Measurements from ENCODE around the gene CD4. TPM values are rescaled to one million over a fixed set of nuclear protein-coding genes. Genes with fewer than 3 reads are reported as not detected.

Gene CD4
- total RNA-seq, 4 donors from 2014 or later = 3.5 to 8.1 (median 3.9) TPM

DNA sequence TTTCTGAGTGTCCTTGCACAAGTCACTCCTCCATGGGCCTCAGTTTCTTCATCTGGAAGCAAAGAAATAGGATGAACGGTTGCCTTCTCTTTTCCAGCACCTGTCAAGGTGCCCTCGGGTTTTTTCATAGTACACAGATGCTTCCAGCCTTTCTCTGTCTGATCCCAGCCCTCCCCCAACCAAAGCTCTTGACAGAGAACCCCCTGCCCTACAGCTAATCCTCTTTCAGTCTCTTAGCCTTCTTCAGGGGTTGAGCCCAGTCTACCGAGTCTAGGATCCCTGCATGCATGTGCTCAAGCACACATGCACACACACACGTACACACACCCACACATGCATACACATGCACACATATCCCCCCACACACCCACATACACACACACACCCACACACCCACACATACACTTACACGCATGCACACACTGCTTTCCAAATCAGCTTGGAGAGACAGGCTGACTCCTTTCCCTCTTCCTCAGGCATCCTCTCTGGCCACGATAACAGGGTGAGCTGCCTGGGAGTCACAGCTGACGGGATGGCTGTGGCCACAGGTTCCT, 57.1 kb downstream of the CD4 start:
- intact Hi-C loops (cut with DNase I) = no loop called here
- no peaks in the 10 kb centered on the region for H3K9me3 ChIP-seq
- H3K4me3 ChIP-seq (replicated peaks in 1 of 3) = no peak overlapping the region
- H3K27ac ChIP-seq = no peak overlapping the region
- H3K36me3 ChIP-seq = no peaks in the 10 kb centered on the region
- DNase-seq = no peak
- peaks cover 3% of the 10 kb centered on the region in 2 donors for H3K4me1 ChIP-seq
- no peaks in the 10 kb centered on the region for H3K27me3 ChIP-seq
- 91 to 93% methylated on average over 7 of the region's 7 CpGs for WGBS, 2 donors
- TF ChIP-seq, protein P1, sequence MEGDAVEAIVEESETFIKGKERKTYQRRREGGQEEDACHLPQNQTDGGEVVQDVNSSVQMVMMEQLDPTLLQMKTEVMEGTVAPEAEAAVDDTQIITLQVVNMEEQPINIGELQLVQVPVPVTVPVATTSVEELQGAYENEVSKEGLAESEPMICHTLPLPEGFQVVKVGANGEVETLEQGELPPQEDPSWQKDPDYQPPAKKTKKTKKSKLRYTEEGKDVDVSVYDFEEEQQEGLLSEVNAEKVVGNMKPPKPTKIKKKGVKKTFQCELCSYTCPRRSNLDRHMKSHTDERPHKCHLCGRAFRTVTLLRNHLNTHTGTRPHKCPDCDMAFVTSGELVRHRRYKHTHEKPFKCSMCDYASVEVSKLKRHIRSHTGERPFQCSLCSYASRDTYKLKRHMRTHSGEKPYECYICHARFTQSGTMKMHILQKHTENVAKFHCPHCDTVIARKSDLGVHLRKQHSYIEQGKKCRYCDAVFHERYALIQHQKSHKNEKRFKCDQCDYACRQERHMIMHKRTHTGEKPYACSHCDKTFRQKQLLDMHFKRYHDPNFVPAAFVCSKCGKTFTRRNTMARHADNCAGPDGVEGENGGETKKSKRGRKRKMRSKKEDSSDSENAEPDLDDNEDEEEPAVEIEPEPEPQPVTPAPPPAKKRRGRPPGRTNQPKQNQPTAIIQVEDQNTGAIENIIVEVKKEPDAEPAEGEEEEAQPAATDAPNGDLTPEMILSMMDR (IDR thresholded peaks at IDR 0.05) = no peak
- no peak for TF ChIP-seq POLR2A (IDR thresholded peaks at IDR 0.05)

DNA sequence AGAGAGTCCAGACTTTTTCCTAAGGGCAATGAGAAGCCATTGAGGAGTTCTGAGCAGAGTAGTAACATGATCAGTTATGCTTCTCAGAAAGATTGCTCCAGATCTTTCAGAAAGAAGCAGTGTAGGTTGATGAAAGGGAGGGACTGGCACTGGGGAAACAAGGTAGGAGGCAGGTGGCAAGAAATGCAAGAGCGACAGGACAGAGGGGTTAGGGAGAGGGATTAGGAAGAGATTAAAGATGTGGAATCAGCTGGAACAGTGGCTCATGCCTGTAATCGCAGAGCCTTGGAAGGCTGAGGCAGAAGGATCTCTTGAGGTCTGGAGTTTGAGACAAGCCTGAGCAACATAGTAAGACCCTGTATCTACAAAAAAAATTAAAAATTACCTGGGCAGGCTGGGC, 58.3 kb downstream of the CD4 start:
- 89 to 98% methylated on average over 2 of the region's 2 CpGs for WGBS, 2 donors
- no peaks in the 10 kb centered on the region for H3K36me3 ChIP-seq
- DNase-seq = no peak
- TF ChIP-seq POLR2A (IDR thresholded peaks at IDR 0.05) = no peak
- TF ChIP-seq, protein P1 (IDR thresholded peaks at IDR 0.05) = no peak
- intact Hi-C loops (cut with DNase I) = no loop called here
- H3K4me3 ChIP-seq (replicated peaks in 1 of 3) = no peak overlapping the region
- peaks cover 3% of the 10 kb centered on the region in 2 donors for H3K4me1 ChIP-seq
- H3K27me3 ChIP-seq = no peaks in the 10 kb centered on the region
- no peaks in the 10 kb centered on the region for H3K9me3 ChIP-seq
- H3K27ac ChIP-seq = no peak overlapping the region

DNA sequence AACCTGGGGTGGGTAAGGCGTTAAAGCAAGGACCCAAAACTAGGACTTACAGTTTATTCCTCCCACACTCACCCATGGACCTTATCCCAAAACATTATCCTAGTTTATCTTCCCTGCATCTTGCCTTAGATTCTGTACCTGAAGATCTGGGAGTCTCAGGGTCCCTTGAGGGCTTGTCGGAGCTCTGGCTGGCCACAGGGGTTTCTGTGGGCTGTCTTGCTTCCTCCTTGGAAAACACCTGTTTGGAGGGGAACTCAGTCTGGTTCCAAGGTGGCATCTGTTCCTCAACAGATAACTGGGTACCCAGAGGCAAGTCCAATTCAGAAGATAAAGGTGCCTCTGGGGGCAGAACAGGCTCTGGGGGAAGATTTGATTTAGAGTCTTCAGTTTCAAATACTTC, 60.1 kb downstream of the CD4 start:
- intact Hi-C loops (cut with DNase I) = no loop called here
- no peak overlapping the region for H3K27ac ChIP-seq
- 70 to 95% methylated on average over 2 of the region's 2 CpGs for WGBS, 2 donors
- TF ChIP-seq, protein P1 (IDR thresholded peaks at IDR 0.05) = no peak
- TF ChIP-seq POLR2A (IDR thresholded peaks at IDR 0.05) = no peak
- DNase-seq = no peak
- H3K4me1 ChIP-seq = peaks cover 10 to 12% of the 10 kb centered on the region in 2 donors
- no peaks in the 10 kb centered on the region for H3K36me3 ChIP-seq
- no peaks in the 10 kb centered on the region for H3K27me3 ChIP-seq
- H3K4me3 ChIP-seq (replicated peaks in 1 of 3) = no peak overlapping the region
- no peaks in the 10 kb centered on the region for H3K9me3 ChIP-seq

DNA sequence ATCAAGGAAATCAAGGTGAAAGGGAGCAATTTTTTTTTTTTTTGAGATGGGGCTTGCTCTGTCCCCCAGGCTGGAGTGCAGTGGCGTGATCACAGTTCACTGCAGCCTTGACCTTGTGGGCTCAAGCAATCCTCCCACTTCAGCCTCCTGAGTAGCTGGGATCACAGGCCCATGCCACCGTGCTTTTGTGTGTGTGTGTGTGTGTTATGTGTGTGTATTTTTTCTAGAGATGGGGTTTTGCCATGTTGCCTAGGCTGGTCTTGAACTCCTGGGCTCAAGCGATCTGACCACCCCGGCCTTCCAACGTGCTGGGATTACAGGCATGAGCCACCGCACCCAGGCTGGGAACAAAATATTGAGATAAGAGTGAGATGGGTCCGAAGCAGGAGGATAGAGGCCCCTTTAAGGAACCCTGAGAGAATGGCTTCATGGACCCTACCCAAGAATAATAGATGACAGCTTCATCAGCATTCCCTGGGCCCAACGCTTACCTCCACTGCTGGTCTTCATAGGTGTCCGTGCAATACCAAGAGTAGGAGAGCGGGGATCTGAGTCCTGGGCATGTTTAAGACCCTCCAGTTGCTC, 60.7 kb downstream of the CD4 start:
- WGBS, 2 donors = 70 to 75% methylated on average over 10 of the region's 10 CpGs
- no peak for DNase-seq
- no peaks in the 10 kb centered on the region for H3K36me3 ChIP-seq
- H3K4me3 ChIP-seq (replicated peaks in 1 of 3) = no peak overlapping the region
- H3K4me1 ChIP-seq = peaks cover 10 to 12% of the 10 kb centered on the region in 2 donors
- intact Hi-C loops (cut with DNase I) = no loop called here
- H3K9me3 ChIP-seq = no peaks in the 10 kb centered on the region
- H3K27ac ChIP-seq = no peak overlapping the region
- H3K27me3 ChIP-seq = no peaks in the 10 kb centered on the region
- TF ChIP-seq, protein P1 (IDR thresholded peaks at IDR 0.05) = no peak
- TF ChIP-seq POLR2A (IDR thresholded peaks at IDR 0.05) = no peak

DNA sequence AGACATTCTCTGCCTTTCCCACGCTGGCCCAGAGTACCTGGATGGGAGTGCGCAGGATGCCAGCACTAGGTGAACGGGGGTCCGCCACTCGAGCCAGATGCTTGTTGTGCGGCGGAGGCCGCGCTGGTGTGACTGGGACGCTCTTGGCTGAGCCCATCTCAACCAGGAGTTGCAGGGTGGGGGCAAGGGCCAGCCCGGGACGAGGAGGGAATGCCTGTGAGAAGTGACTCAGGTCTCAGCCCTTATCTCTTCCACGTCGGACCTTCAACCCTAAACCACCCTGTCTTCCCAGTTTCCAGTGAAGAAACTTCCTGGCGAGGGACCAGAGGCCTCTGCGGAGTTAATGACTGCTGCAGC, 61.4 kb downstream of the CD4 start:
- Histone ChIP-seq H3K36me3 (peaks cover 3% of the 10 kb centered on the region in 2 donors), H3K9me3 (no peaks in the 10 kb centered on the region), H3K27ac (no peak overlapping the region), H3K4me3 (replicated peaks in 1 of 3) (no peak overlapping the region), H3K27me3 (no peaks in the 10 kb centered on the region), H3K4me1 (peaks cover 10 to 12% of the 10 kb centered on the region in 2 donors)
- intact Hi-C loops (cut with DNase I) = no loop called here
- DNase-seq = no peak
- TF ChIP-seq POLR2A (IDR thresholded peaks at IDR 0.05) = no peak
- TF ChIP-seq, protein P1 (IDR thresholded peaks at IDR 0.05) = no peak
- 35% methylated on average over 14 of the region's 16 CpGs for WGBS, 2 donors
